ENCODE measurements around the gene TEAD1. TPM values are rescaled to one million over a fixed set of nuclear protein-coding genes. Genes with fewer than 3 reads are reported as not detected.

TEAD1 gene
- total RNA-seq, 1 experiment from 2014 or later, result 106 TPM

GRCh38 chr11:12727563-12728211, 53.5 kb downstream of the TEAD1 start:
- peaks cover 50% of the 10 kb centered on the region for H3F3A ChIP-seq (ENCODE audit: insufficient read depth, low read depth)
- H3K4me1 ChIP-seq (replicated peaks; ENCODE audit: insufficient read depth), result peaks cover 65% of the 10 kb centered on the region
- H3K9me3 ChIP-seq (ENCODE audit: insufficient read depth, low read depth), result no peaks in the 10 kb centered on the region
- H3K9me2 ChIP-seq (ENCODE audit: insufficient read depth), result no peaks in the 10 kb centered on the region
- no peak overlapping the region for H2AFZ ChIP-seq
- H3K79me2 ChIP-seq (ENCODE audit: low read depth), result peaks cover 88% of the 10 kb centered on the region
- H3K36me3 ChIP-seq (ENCODE audit: low read depth), result no peaks in the 10 kb centered on the region
- no peak overlapping the region for H3K4me3 ChIP-seq
- no peaks in the 10 kb centered on the region; the same call in 1 of the 2 replicates for H4K20me1 ChIP-seq (ENCODE audit: insufficient read depth)
- no TSS peak for BruUV-seq (replicated peaks)
- DNase-seq, result no peak
- H3K27ac ChIP-seq, result peak overlapping the region; percentile 98
- H3K4me2 ChIP-seq, result peak overlapping the region; percentile 91; the same call in 1 of the 2 replicates
- POLR2A ChIA-PET (ENCODE audit: unreplicated experiment), result no interaction called here
- CTCF ChIA-PET, result interaction anchor here (0.6 kb wide), 2 partner anchors 14 to 47 kb away, joined by 3 read pairs; no protein-coding TSS in a partner anchor
- intact Hi-C loops (cut with micrococcal nuclease; ENCODE audit: unreplicated experiment), result no loop called here
- TF ChIP-seq EZH2 (IDR thresholded peaks at IDR 0.05; ENCODE audit: low read depth) (no peak), CTCF (conservative IDR thresholded peaks at IDR 0.05) (no peak)
- H3K27me3 ChIP-seq (ENCODE audit: insufficient read depth, low read depth), result no peaks in the 10 kb centered on the region

- Histone ChIP-seq H3K9me3 (ENCODE audit: insufficient read depth, low read depth) (no peaks in the 10 kb centered on the region), H3K9me2 (ENCODE audit: insufficient read depth) (no peaks in the 10 kb centered on the region), H3K4me3 (no peak overlapping the region), H3K79me2 (ENCODE audit: low read depth) (peaks cover 91% of the 10 kb centered on the region), H4K20me1 (ENCODE audit: insufficient read depth) (no peaks in the 10 kb centered on the region; the same call in 1 of the 2 replicates), H3K36me3 (ENCODE audit: low read depth) (no peaks in the 10 kb centered on the region), H3K4me2 (no peak overlapping the region), H3K4me1 (replicated peaks; ENCODE audit: insufficient read depth) (peaks cover 57% of the 10 kb centered on the region), H2AFZ (no peak overlapping the region), H3F3A (ENCODE audit: insufficient read depth, low read depth) (peaks cover 43% of the 10 kb centered on the region), H3K27me3 (ENCODE audit: insufficient read depth, low read depth) (no peaks in the 10 kb centered on the region), H3K27ac (no peak overlapping the region)
- intact Hi-C loops (cut with micrococcal nuclease; ENCODE audit: unreplicated experiment), result no loop called here
- no TSS peak for BruUV-seq (replicated peaks)
- no peak for DNase-seq
- POLR2A ChIA-PET (ENCODE audit: unreplicated experiment), result no interaction called here
- TF ChIP-seq CTCF (conservative IDR thresholded peaks at IDR 0.05) (no peak), EZH2 (IDR thresholded peaks at IDR 0.05; ENCODE audit: low read depth) (no peak)
- CTCF ChIA-PET, result interaction anchor here (0.6 kb wide), 2 partner anchors 13 to 48 kb away, joined by 3 read pairs; no protein-coding TSS in a partner anchor
Measured at GRCh38 chr11:12728417-12728816, 54.2 kb downstream of the TEAD1 start.

GRCh38 chr11:12729941-12730340, 55.7 kb downstream of the TEAD1 start:
- H3K4me3 ChIP-seq, result no peak overlapping the region
- peaks cover 30% of the 10 kb centered on the region for H3F3A ChIP-seq (ENCODE audit: insufficient read depth, low read depth)
- no peaks in the 10 kb centered on the region for H3K9me2 ChIP-seq (ENCODE audit: insufficient read depth)
- no peaks in the 10 kb centered on the region for H3K36me3 ChIP-seq (ENCODE audit: low read depth)
- POLR2A ChIA-PET (ENCODE audit: unreplicated experiment), result interaction anchor here (0.6 kb wide), 1 partner anchor 22 kb away, joined by 13 read pairs; no protein-coding TSS in a partner anchor
- TF ChIP-seq CTCF (conservative IDR thresholded peaks at IDR 0.05) (no peak), EZH2 (IDR thresholded peaks at IDR 0.05; ENCODE audit: low read depth) (no peak)
- DNase-seq, result no peak
- H3K4me2 ChIP-seq, result no peak overlapping the region
- intact Hi-C loops (cut with micrococcal nuclease; ENCODE audit: unreplicated experiment), result no loop called here
- no peak overlapping the region for H3K27ac ChIP-seq
- H3K27me3 ChIP-seq (ENCODE audit: insufficient read depth, low read depth), result no peaks in the 10 kb centered on the region
- peaks cover 44% of the 10 kb centered on the region for H3K4me1 ChIP-seq (replicated peaks; ENCODE audit: insufficient read depth)
- CTCF ChIA-PET, result no interaction called here
- H3K79me2 ChIP-seq (ENCODE audit: low read depth), result peaks cover 98% of the 10 kb centered on the region
- H4K20me1 ChIP-seq (ENCODE audit: insufficient read depth), result no peaks in the 10 kb centered on the region
- H2AFZ ChIP-seq, result no peak overlapping the region
- no peaks in the 10 kb centered on the region for H3K9me3 ChIP-seq (ENCODE audit: insufficient read depth, low read depth)
- BruUV-seq (replicated peaks), result no TSS peak
